ENCODE measurements around the gene DNAJC13. TPM values are rescaled to one million over a fixed set of nuclear protein-coding genes. Genes with fewer than 3 reads are reported as not detected.
A peak's percentile ranks its signal among the peaks of the same experiment; 100 is the strongest.

Gene DNAJC13
- total RNA-seq, 4 donors from 2014 or later: 44.9 to 68.1 (median 65.5) TPM

- no peaks in the 10 kb centered on the region for H3K27me3 ChIP-seq
- no peak overlapping the region for H3K27ac ChIP-seq
- H3K9me3 ChIP-seq: no peaks in the 10 kb centered on the region
- 86 to 100% methylated on average over 1 to 3 of the region's 3 CpGs for WGBS, 2 donors (ENCODE audit: low coverage in 1 of 2)
- TF ChIP-seq POLR2AphosphoS5 (IDR thresholded peaks at IDR 0.05) (no peak), EP300 (IDR thresholded peaks at IDR 0.05; ENCODE audit: low read depth) (no peak), POLR2A (IDR thresholded peaks at IDR 0.05) (no peak)
- TF ChIP-seq, protein P1, sequence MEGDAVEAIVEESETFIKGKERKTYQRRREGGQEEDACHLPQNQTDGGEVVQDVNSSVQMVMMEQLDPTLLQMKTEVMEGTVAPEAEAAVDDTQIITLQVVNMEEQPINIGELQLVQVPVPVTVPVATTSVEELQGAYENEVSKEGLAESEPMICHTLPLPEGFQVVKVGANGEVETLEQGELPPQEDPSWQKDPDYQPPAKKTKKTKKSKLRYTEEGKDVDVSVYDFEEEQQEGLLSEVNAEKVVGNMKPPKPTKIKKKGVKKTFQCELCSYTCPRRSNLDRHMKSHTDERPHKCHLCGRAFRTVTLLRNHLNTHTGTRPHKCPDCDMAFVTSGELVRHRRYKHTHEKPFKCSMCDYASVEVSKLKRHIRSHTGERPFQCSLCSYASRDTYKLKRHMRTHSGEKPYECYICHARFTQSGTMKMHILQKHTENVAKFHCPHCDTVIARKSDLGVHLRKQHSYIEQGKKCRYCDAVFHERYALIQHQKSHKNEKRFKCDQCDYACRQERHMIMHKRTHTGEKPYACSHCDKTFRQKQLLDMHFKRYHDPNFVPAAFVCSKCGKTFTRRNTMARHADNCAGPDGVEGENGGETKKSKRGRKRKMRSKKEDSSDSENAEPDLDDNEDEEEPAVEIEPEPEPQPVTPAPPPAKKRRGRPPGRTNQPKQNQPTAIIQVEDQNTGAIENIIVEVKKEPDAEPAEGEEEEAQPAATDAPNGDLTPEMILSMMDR (IDR thresholded peaks at IDR 0.05): no peak
- no peaks in the 10 kb centered on the region for H3K4me1 ChIP-seq
- in situ Hi-C loops (cut with MboI; ENCODE audit: low pct_ligation_motif_present in 1 of 4, low pct_unique_long_range_greater_than_20kb in 1 of 4, low sequenced_read_pairs in 3 of 4): loop anchor here in 2 of 4 donors (10.0 kb wide), 1 partner anchor 114 kb away; no protein-coding TSS in a partner anchor
- no peak overlapping the region for H3K4me3 ChIP-seq
- peaks cover 0 to 47% (median 16%) of the 10 kb centered on the region in 4 donors for H3K36me3 ChIP-seq
- intact Hi-C loops (cut with DNase I; ENCODE audit: low total_unique reads): no loop called here
- DNase-seq: no peak
Observed at GRCh38 chr3:132530624-132531023, 113.3 kb downstream of the DNAJC13 start.

GRCh38 chr3:132535575-132536441 lies 118.5 kb downstream of the DNAJC13 start:
- Histone ChIP-seq H3K4me3 (no peak overlapping the region), H3K4me1 (no peaks in the 10 kb centered on the region), H3K36me3 (peaks cover 0 to 37% (median 6%) of the 10 kb centered on the region in 4 donors), H3K27me3 (no peaks in the 10 kb centered on the region), H3K9me3 (no peaks in the 10 kb centered on the region), H3K27ac (no peak overlapping the region)
- intact Hi-C loops (cut with DNase I; ENCODE audit: low total_unique reads): loop anchor here (5.0 kb wide), 1 partner anchor 106 kb away; no protein-coding TSS in a partner anchor
- in situ Hi-C loops (cut with MboI; ENCODE audit: low pct_ligation_motif_present in 1 of 4, low pct_unique_long_range_greater_than_20kb in 1 of 4, low sequenced_read_pairs in 3 of 4): loop anchor here in 3 of 4 donors (5.0 to 10.0 kb wide), 2 partner anchors 106 to 109 kb away; no protein-coding TSS in a partner anchor
- DNase-seq: peak; percentile 52
- 49 to 59% methylated on average over 4 to 7 of the region's 7 CpGs for WGBS, 2 donors (ENCODE audit: low coverage in 1 of 2)
- TF ChIP-seq EP300 (IDR thresholded peaks at IDR 0.05; ENCODE audit: low read depth): no peak
- TF ChIP-seq, protein P1 (IDR thresholded peaks at IDR 0.05): peak; percentile 56 to 74 (median 64)

DNA sequence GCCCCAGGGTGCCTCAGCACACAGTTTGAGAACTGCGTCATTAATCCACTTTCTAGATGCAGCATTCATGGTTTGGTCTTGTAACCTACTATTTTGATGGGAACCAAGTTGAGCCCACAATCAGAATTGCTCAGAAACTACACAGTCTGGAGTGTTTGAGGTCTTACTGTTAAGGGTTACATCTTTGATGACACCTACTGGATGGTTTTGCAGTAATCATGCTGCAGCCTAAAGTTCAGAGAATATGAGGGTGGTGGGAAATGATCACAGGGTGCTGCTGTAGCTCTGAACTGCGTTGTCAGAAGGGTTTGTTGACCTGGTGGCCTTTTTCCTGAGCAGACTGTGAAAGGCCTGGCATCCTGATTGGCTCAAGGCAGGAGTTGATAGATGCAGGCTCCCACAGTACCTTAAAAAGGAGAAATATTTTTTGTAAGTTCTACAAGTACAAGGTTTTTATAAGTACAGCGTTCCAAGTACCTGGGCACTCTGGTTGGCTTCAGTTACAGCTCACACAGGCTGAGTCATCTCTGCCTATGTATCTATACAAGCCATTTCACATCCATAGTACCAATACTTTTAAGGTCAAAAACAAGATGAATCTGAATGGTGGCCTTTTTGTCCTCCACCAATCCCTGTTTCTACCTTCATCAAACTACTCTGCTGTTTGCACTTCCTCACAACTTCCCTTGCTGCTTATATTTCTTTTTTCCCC lies 119.3 kb downstream of the DNAJC13 start:
- intact Hi-C loops (cut with DNase I; ENCODE audit: low total_unique reads) (loop anchor here (5.0 kb wide), 1 partner anchor 106 kb away; no protein-coding TSS in a partner anchor), in situ Hi-C loops (cut with MboI; ENCODE audit: low pct_ligation_motif_present in 1 of 4, low pct_unique_long_range_greater_than_20kb in 1 of 4, low sequenced_read_pairs in 3 of 4) (loop anchor here in 3 of 4 donors (5.0 to 10.0 kb wide), 2 partner anchors 106 to 108 kb away; no protein-coding TSS in a partner anchor)
- peaks cover 0 to 33% (median 8%) of the 10 kb centered on the region in 4 donors for H3K36me3 ChIP-seq
- H3K27me3 ChIP-seq: no peaks in the 10 kb centered on the region
- no peak overlapping the region for H3K27ac ChIP-seq
- no peaks in the 10 kb centered on the region for H3K4me1 ChIP-seq
- no peak for DNase-seq
- no peaks in the 10 kb centered on the region for H3K9me3 ChIP-seq
- 90% methylated on average over 3 of the region's 3 CpGs; no CpG with 5 or more reads in 1 of the 2 donors for WGBS, 2 donors (ENCODE audit: low coverage in 1 of 2)
- no peak overlapping the region for H3K4me3 ChIP-seq
- TF ChIP-seq POLR2A (IDR thresholded peaks at IDR 0.05) (no peak), EP300 (IDR thresholded peaks at IDR 0.05; ENCODE audit: low read depth) (no peak), POLR2AphosphoS5 (IDR thresholded peaks at IDR 0.05) (no peak)
- TF ChIP-seq, protein P1 (IDR thresholded peaks at IDR 0.05): no peak

GRCh38 chr3:132537297-132537696 lies 120.0 kb downstream of the DNAJC13 start:
- in situ Hi-C loops (cut with MboI; ENCODE audit: low pct_ligation_motif_present in 1 of 4, low pct_unique_long_range_greater_than_20kb in 1 of 4, low sequenced_read_pairs in 3 of 4): loop anchor here in 3 of 4 donors (5.0 to 10.0 kb wide), 2 partner anchors 105 to 108 kb away; no protein-coding TSS in a partner anchor

More at GRCh38 chr3:132537297-132537696, 120.0 kb downstream of the DNAJC13 start:
- 78 to 88% methylated on average over 1 of the region's 1 CpG for WGBS, 2 donors (ENCODE audit: low coverage in 1 of 2)
- DNase-seq: no peak
- H3K36me3 ChIP-seq: peaks cover 0 to 33% (median 8%) of the 10 kb centered on the region in 4 donors
- H3K27me3 ChIP-seq: no peaks in the 10 kb centered on the region
- intact Hi-C loops (cut with DNase I; ENCODE audit: low total_unique reads): loop anchor here (5.0 kb wide), 1 partner anchor 105 kb away; no protein-coding TSS in a partner anchor
- H3K27ac ChIP-seq: no peak overlapping the region
- TF ChIP-seq EP300 (IDR thresholded peaks at IDR 0.05; ENCODE audit: low read depth) (no peak), POLR2AphosphoS5 (IDR thresholded peaks at IDR 0.05) (no peak), POLR2A (IDR thresholded peaks at IDR 0.05) (no peak)
- TF ChIP-seq, protein P1 (IDR thresholded peaks at IDR 0.05): no peak
- H3K9me3 ChIP-seq: no peaks in the 10 kb centered on the region
- H3K4me1 ChIP-seq: no peaks in the 10 kb centered on the region
- H3K4me3 ChIP-seq: no peak overlapping the region

Data from transverse colon (tissue), 4 donors.